DMS114 treated with DMSO at 0.1 percent for 48 hours (cell line): ENCODE results near the gene MRPL19.

Experiments used
- DNase-seq: peaks from one replicate; lab custom pipeline; 2025; ENCODE audit not compliant: unreplicated experiment; lab: John Stamatoyannopoulos, UW

MRPL19 gene

DNA sequence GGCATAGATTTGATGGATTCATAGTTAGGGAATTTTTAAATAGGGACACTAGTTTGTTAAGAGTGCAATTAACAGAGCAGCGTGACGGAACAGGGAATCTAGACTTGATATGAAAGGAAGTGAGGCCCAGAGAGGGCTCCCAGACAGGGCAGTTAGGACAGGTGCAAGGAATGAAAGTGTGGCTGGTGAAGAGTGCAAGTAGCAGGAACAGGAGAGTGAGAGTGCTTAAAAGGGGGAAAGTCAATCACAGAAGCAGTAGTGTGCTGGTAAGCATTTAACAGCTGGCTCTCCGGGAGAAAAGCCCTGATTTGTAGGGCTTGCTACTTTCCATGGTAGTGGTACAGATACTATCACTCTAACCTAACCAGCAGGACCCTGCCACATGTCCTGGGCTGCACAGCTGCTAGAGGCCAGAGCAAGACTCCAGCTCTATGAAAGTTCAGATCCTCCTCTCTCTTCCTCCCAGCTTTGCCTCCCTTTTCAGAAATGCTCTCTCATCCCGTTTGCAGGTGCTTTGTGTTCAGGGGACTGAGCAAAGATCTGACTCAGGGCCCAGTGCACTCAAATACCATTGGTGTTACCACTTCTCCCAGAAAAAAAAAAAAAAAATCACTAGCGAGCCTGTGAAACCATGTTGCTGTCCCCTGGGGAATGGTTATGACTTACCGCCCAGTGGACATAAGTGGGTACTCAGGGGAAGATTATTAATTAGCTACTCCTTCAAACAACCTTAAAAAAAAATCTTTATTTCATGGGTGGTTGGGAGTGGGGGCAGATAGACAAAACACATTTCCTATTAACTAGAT is 82.2 kb downstream of the MRPL19 start:
- DNase-seq: no peak

DNA sequence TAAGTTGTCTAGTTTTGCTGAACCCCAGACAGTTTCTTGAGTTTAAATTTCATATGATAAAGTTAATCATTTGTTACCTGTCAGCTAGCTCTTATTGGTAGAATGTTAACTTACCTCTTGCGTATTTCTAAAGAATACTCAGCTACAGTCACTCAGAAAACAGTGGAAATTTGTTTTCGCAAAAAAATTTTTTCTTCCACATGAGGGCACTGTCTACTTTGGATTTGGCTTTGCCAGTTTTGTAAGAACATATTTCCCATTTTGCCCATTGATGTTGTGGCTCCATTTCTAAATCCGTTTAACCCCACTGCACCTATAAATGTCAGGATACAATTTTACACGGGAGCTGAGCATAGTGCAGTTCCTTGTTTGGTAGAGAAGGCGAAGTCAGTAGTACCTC is 83.3 kb downstream of the MRPL19 start:
- DNase-seq: peak; percentile 12

DNA sequence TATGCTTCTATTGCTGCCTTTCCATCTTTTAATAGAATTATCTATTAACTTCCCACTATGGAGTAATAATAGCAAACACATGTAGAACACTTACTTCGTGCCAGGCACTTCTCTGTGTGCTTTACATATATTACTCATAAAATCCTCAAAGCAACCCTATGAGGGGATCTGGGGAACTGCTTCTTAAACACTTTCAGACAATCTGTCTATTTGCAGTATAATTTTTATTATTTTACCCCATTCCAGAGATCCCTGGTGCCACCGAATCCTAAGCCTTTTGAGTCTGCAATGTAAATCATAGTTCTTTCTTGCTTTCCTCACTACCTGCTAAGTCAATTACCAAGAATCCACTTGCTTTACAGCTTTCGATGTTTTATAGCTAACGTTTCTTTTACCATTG is 89.7 kb downstream of the MRPL19 start:
- no peak for DNase-seq

DNA sequence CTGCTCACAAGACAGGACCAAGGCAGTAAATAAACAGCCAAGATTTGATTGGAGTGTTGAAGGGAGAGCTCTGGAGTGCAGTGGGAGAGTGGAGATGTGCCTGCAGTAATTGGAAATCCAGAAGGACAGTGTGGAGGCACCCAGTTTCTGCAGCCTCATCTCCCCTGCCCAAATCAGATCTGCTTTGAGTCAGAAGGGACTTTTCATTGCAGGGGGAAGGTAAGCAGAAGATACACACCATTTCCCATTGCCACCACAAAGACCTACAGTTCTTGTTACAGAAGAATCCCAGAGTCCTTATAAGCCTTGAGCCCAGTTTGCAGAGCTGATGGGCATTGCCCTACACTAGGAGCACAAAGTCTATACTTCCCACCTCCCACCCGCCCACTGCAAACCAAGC is 91.4 kb downstream of the MRPL19 start:
- DNase-seq: no peak
